ENCODE results near the gene PAPPA.

The PAPPA gene

GRCh38 chr9:116234081-116234480 is 80.5 kb downstream of the PAPPA start:
- no peak overlapping the region for H3K4me3 ChIP-seq (ENCODE audit: low read depth, low read length)
- ChIA-PET POLR2A (interaction anchor here (0.6 to 1.2 kb wide), 6 partner anchors 30 to 642 kb away, joined by 3 to 4 read pairs (median 3); no protein-coding TSS in a partner anchor), CTCF (interaction anchor here (0.8 to 0.9 kb wide), 2 partner anchors 350 to 642 kb away, joined by 3 read pairs; no protein-coding TSS in a partner anchor)
- TF ChIP-seq CTCF (IDR thresholded peaks at IDR 0.05; ENCODE audit: insufficient read depth, low read length, missing control alignments) = no peak
- DNase-seq (ENCODE audit: low read depth, low spot score) = peak; percentile 98

DNA sequence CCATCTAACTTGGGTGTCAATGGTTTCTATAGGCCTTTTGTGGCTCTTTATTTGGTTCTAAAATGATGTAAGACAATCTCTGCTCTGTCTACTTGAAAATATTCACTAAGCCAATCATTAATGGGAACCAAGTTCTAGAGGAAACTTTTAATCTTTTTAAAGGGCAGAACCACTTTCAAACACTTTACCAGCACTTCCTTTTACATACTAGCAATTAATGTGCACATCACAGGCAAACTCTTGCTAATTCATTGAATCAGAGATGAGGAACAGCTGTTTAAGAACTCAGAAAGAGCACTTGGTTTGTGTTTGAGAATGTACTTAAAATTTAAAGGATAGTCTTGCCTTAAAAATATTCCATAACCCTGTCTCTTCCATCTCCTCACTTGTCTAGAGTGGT is 83.4 kb downstream of the PAPPA start:
- POLR2A ChIA-PET = interaction anchor here (0.7 kb wide), 1 partner anchor 190 kb away, joined by 8 read pairs; no protein-coding TSS in a partner anchor
- no peak overlapping the region for H3K4me3 ChIP-seq (ENCODE audit: low read depth, low read length)
- DNase-seq (ENCODE audit: low read depth, low spot score) = no peak
- TF ChIP-seq CTCF (IDR thresholded peaks at IDR 0.05; ENCODE audit: insufficient read depth, low read length, missing control alignments) = no peak
- CTCF ChIA-PET = interaction anchor here (1.0 kb wide), 1 partner anchor 645 kb away, joined by 3 read pairs; no protein-coding TSS in a partner anchor

- CTCF ChIA-PET = interaction anchor here (1.0 kb wide), 1 partner anchor 645 kb away, joined by 3 read pairs; no protein-coding TSS in a partner anchor
- TF ChIP-seq CTCF (IDR thresholded peaks at IDR 0.05; ENCODE audit: insufficient read depth, low read length, missing control alignments) = no peak
Observed at GRCh38 chr9:116237456-116237855, 83.9 kb downstream of the PAPPA start.

GRCh38 chr9:116238225-116238624 is 84.6 kb downstream of the PAPPA start:
- DNase-seq (ENCODE audit: low read depth, low spot score) = peak; percentile 91
- CTCF ChIA-PET = no interaction called here
- H3K4me3 ChIP-seq (ENCODE audit: low read depth, low read length) = no peak overlapping the region
- POLR2A ChIA-PET = interaction anchor here (0.5 kb wide), 1 partner anchor 1974 kb away, joined by 3 read pairs; no protein-coding TSS in a partner anchor
- TF ChIP-seq CTCF (IDR thresholded peaks at IDR 0.05; ENCODE audit: insufficient read depth, low read length, missing control alignments) = no peak

More at GRCh38 chr9:116237456-116237855, 83.9 kb downstream of the PAPPA start:
- no peak overlapping the region for H3K4me3 ChIP-seq (ENCODE audit: low read depth, low read length)
- POLR2A ChIA-PET = interaction anchor here (0.7 kb wide), 1 partner anchor 190 kb away, joined by 8 read pairs; no protein-coding TSS in a partner anchor
- no peak for DNase-seq (ENCODE audit: low read depth, low spot score)

- CTCF ChIA-PET = interaction anchor here (0.8 kb wide), 1 partner anchor 646 kb away, joined by 3 read pairs; no protein-coding TSS in a partner anchor
- no peak for TF ChIP-seq CTCF (IDR thresholded peaks at IDR 0.05; ENCODE audit: insufficient read depth, low read length, missing control alignments)
- no peak overlapping the region for H3K4me3 ChIP-seq (ENCODE audit: low read depth, low read length)
- no peak for DNase-seq (ENCODE audit: low read depth, low spot score)
- POLR2A ChIA-PET = no interaction called here
Observed at GRCh38 chr9:116238776-116239340, 85.3 kb downstream of the PAPPA start.

DNA sequence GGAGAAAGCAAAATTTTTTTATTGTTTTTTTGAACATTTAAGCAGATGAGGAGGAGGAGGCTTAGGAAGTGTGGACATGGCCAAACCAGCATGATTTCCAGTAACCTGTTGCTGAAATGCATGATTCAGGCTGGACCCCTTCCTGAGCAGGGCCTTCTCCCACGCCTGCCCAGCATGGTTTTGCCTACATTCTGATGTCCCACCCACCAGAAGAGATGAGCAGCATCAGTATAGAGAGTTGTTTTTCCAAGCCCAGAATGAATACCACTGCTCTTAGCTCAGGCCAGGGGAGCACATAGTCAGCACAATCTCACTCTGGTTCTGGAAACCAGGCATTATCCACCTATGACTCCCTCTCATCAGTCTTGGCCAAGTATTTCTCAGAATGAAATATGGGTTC is 90.1 kb downstream of the PAPPA start:
- no peak for DNase-seq (ENCODE audit: low read depth, low spot score)
- H3K4me3 ChIP-seq (ENCODE audit: low read depth, low read length) = no peak overlapping the region
- TF ChIP-seq CTCF (IDR thresholded peaks at IDR 0.05; ENCODE audit: insufficient read depth, low read length, missing control alignments) = no peak
- ChIA-PET POLR2A (no interaction called here), CTCF (interaction anchor here (1.3 kb wide), 1 partner anchor 328 kb away, joined by 3 read pairs; no protein-coding TSS in a partner anchor)
